NCI-H524 (cell line): ENCODE measurements around the gene BLOC1S4.
"Not testable (repeated sequence)": the region's sequence is repeated elsewhere in the genome, so short reads cannot be mapped to it uniquely, and the experiment has no call there.

Experiments used
- DNase-seq, 2 experiments: peaks; one replicate each; lab custom pipeline; 2025; lab: John Stamatoyannopoulos, UW

Gene BLOC1S4

GRCh38 chr4:6742507-6742906 is 26.5 kb downstream of the BLOC1S4 start:
- no peak for DNase-seq

- no peak for DNase-seq
These were observed 27.0 kb downstream of the BLOC1S4 start for GRCh38 chr4:6742989-6743388.

- no peak for DNase-seq
These were observed 30.8 kb downstream of the BLOC1S4 start for GRCh38 chr4:6746721-6747293.

- no peak for DNase-seq
These were observed 31.5 kb downstream of the BLOC1S4 start for GRCh38 chr4:6747294-6748051.

- DNase-seq = no peak
These were observed 32.3 kb downstream of the BLOC1S4 start for GRCh38 chr4:6748286-6748685.

DNA sequence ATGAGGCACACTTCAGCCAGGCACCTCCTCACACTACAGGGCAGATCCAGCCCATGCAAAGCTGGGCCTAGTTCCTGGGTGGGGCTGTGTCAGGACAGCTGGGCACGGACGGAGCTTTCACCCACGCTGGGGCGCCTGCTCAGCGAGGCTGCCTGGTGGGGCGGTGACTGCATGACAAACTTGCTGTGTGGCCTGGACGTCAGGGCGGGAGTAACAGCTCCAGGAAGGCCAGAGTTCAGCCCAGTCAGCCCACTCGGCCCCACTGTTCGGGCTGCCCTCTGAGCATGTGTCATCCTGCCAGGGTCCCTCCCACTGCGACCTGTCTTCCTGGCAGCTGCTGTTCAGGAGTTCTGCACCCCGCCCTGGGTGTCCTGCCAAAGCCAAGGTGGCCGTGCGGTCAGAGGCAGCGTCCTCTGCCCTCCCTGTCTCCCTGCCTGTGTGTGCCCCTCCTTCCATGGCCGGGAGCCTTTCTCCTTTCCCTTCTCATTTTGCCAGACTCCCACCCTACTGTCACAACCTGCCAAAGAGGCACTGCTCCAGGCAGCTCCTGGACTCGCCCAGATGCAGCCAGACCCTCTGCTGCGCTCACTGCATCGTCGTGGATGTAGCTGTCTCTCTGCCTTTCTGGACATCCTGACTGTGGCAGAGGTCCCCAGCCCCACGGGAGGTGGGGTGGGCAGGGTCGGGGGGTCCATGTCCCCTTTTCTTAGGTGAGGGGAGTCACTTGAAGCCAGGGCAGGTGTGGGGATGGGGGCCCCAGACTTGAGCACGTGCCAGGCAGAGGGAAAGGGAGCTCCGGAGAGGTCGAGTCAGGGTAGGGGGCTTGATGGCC is 33.6 kb downstream of the BLOC1S4 start:
- DNase-seq = no peak

DNA sequence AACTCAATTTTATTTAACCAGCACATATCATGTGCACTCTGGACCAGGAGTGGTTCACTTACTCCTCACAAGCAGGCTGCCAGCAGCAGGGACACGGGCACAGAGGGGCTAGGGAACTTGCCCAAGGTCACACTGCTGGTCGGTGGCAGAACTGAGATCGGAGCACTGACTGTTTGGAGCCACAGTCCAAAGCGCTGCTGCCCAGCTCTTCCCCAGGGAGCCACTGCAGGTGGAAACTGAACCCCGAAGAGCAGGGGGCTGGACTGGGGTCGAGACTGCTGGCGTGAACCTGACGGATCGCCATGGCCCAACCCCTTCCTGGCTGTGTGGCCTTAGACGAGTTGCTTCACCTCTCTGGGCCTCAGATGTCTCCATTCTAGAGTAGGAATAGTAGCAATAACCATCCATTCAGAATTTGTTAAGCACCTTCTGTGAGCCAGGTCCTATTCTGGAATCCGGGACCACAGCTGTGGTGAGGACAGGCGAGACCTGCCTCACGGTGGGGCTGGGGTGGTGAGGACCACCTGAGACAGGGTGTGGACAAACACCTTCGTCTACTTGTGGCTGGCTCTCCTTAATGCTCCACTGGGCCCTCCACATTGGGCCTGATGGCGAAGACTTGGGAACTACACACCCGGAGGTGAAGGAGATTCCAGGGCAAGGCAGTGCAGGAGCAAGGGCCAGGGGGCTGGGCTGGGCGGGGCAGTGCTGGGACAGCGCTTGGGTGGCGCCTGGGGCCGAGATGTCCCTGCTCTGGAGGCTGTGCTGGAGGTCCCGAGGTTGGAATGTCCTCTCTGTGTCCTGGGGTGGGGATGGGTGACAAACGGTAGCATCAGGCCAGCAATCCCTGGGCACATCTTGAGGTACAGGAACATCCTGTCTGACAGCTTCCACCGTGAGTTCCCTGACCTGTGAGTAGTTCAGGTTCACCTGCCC is 34.6 kb downstream of the BLOC1S4 start:
- DNase-seq = no peak

GRCh38 chr4:6751611-6752485 is 35.9 kb downstream of the BLOC1S4 start:
- no peak for DNase-seq

DNA sequence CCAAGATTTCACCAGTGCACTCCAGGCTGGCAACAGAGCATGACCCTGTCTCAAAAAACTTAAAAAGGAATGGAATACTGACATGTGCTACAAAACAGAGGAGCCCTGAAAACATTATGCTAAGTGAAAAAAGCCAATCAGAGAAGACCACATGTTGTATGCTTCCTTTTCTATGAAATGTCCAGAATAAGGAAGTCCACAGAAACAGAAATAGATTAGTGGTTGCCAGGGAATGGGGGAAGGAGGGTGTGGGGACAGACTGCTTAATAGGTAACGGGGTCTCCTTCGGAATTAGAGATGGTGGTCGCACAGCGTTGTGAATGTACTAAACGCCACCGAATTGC is 36.5 kb downstream of the BLOC1S4 start:
- DNase-seq = no peak

DNA sequence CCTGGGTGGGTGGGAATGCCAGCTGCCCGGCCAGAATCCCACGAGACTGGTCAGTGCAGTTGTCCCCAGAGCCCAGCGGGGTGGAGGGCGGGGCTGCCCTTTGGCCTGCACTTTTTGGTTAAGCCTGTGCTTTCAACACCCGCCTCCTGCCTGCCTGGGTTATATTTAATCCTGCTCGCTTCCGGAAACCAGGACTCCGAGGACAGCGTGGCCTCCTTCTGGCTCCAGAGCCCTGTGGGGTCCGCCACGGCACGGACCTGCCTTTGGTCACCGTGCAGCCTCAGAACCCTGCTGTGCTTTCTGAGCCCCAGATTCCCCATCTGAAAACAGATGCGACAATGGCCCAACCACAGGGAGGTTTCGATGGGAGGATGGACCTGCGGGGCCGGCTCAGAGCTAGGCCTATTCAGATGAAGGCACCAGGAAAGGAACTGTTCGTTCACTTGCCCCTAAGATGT is 37.2 kb downstream of the BLOC1S4 start:
- DNase-seq = no peak

- DNase-seq = no peak
These were observed 37.9 kb downstream of the BLOC1S4 start for GRCh38 chr4:6753891-6754290.

DNA sequence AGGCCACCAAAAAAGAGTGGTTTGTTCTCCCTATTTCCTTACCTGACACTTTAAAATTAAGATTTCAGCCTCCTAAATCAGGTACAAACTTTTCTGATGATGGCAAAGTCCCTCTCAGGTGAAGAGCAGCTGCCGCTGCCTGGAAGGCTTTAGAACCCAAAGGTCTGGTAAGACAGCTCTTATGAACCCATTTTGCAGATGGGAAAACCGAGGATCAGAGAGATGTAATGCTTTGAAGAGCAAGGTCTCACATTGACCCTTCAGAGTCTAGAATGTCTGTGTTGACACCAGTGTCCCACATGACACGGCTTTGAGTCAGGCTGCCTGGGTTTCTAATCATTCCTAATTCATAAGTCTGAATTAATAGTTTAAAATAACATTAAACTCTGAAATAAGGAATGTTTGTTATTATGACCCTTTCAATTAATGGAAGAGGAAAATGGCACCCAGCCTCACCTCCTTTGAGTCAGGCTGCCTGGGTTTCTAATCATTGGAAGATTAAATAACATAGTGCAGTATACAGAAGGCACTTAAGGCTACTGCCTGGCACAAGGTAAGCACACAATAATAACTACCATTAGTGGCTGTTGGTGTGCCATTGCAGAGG is 38.6 kb downstream of the BLOC1S4 start:
- no peak for DNase-seq

- DNase-seq = no peak
These were observed 39.2 kb downstream of the BLOC1S4 start for GRCh38 chr4:6755088-6755753.

DNA sequence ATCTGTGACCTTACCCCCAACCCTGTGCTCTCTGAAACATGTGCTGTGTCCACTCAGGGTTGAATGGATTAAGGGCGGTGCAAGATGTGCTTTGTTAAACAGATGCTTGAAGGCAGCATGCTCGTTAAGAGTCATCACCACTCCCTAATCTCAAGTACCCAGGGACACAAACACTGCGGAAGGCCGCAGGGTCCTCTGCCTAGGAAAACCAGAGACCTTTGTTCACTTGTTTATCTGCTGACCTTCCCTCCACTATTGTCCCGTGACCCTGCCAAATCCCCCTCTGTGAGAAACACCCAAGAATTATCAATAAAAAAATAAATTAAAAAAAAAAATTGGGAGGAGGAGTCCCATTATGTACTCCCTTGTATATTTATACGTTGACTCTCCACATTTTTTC is 40.4 kb downstream of the BLOC1S4 start:
- DNase-seq = not testable (repeated sequence)

DNA sequence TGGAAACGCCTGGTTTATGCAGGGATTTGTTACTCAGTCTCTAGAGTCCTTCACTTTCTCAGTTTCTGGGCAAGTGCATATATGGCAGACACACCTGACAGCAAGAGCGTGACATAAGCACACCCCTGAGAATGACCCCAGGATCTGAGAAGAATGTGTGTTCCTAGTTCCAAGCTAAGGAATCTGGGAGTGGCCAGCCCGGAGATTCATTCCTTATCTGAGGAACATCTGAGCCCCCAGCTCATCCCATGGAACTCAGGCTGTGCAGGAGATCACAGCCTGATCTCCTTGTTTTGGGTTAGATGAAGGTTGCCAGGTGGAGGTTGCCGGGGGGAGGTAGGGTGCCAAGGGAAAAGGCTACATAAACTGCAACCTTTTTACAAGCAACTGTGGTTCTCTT is 42.8 kb downstream of the BLOC1S4 start:
- DNase-seq = no peak

GRCh38 chr4:6760865-6761264 is 44.9 kb downstream of the BLOC1S4 start:
- no peak for DNase-seq

DNA sequence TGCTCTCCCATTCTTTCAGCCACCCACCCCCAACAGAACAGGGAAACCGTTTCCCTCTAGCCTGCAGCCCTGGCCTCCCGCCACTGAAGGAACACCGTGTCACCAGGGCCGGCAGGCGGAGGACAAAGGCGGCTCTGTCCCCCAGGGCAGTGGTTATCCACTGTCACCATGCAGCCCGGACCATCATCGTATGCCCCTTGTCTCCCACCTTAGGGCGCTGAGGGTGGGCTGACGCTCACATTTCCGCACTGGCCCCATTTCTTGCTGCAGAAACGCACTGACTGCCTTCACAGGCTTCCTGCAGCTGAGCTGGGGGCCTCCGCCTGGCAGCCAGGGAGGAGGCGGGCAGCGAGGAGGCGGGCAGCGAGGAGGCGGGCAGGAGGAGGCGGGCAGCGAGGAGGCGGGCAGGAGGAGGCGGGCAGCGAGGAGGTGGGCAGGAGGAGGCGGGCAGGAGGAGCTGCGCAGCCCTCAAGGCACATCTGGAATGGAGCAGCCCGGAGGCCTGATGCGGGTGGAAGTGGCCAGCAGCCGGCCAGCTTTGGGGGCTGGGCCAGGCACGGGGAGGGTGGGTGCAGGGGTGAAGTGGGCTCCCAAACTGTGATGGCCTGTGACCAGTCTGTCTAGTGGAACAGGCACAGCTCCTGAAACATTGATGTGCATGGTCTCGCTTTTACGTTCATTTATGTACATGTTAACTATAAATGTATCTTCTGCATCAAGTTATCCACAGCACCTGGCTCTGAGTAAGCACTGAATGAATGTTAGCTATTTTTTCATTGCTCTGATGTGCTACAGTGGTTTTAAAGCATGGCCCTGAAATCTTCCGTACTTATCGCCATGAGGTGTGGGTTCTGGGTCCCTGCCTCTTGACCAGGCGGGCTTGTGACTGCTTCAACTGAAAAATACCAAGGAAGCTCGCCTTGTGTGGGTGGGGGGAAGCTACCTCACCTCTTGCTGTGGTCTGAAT is 46.0 kb downstream of the BLOC1S4 start:
- DNase-seq = no peak

GRCh38 chr4:6763330-6763851 is 47.4 kb downstream of the BLOC1S4 start:
- DNase-seq = peak in 1 of 2 experiments; percentile 10
